Uterus (tissue), 2 donors: ENCODE data around the gene NMNAT3.
A peak's percentile ranks its signal among the peaks of the same experiment; 100 is the strongest.

Source experiments
- POLR2A ChIP-seq, 2 donors: fragments of 450-650 bp; IDR thresholded peaks; one replicate each; pipeline ENCODE4 v1.6.1; 2016; ENCODE audit warnings: antibody characterized with exemption in 2 of 2, mild to moderate bottlenecking in 1 of 2, moderate library complexity in 1 of 2
- TF ChIP-seq, protein P1 (sequence below), 4 experiments: fragments of 200-600 bp in 2 of 4; fragments of 450-650 bp in 2 of 4; sonication (generic) in 2 of 4; IDR thresholded peaks; one replicate each; pipeline ENCODE4 v1.5.1; 2016 to 2019; ENCODE audit warnings: antibody characterized with exemption in 4 of 4, mild to moderate bottlenecking in 2 of 4, moderate library complexity in 1 of 4

DNA sequence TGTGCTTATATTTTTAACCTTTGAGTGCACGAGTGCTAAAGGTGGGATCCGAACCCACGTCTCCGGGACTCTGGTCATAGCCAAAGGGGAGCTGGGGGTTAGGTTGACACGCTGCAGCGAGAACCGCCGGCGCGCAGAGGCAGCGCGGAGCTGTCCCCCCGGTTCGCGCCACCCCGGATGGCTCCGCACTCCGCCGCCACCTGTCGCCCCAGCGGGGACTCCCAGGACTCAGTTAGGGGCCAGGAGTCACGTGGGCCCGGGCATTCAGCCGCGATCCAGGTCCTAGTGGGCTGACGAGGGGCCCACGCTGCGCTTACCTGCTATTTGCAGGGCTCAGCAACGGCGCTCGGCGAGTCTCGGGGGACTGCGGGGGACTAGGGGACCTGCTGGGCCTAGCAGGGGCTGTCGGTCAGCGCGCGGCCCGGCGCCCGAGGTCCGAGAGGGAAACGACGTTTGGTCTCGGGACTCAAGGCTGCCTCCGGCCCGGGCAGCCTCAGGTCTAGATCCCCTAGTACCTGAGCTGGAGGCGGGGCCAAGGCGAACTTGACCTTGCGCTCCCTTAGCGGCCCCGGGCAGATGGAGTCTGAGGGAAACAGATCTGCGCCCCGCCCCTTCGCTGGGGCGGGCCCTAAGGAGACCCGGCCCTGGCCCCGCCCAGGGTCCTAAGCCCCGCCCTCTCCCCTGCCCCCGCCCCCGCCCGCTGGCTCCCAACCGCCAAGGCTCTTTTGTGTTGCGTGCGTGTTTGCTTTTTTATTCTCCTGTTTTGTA lies at the start of gene NMNAT3:
- peak in 1 of 2 donors; percentile 33 for TF ChIP-seq POLR2A (IDR thresholded peaks at IDR 0.05)
- TF ChIP-seq, protein P1, sequence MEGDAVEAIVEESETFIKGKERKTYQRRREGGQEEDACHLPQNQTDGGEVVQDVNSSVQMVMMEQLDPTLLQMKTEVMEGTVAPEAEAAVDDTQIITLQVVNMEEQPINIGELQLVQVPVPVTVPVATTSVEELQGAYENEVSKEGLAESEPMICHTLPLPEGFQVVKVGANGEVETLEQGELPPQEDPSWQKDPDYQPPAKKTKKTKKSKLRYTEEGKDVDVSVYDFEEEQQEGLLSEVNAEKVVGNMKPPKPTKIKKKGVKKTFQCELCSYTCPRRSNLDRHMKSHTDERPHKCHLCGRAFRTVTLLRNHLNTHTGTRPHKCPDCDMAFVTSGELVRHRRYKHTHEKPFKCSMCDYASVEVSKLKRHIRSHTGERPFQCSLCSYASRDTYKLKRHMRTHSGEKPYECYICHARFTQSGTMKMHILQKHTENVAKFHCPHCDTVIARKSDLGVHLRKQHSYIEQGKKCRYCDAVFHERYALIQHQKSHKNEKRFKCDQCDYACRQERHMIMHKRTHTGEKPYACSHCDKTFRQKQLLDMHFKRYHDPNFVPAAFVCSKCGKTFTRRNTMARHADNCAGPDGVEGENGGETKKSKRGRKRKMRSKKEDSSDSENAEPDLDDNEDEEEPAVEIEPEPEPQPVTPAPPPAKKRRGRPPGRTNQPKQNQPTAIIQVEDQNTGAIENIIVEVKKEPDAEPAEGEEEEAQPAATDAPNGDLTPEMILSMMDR (IDR thresholded peaks at IDR 0.05), result peak in 1 of 4 experiments; percentile 21
